ENCODE data around the gene LGALSL. TPM values are rescaled to one million over a fixed set of nuclear protein-coding genes. Genes with fewer than 3 reads are reported as not detected.
A peak's percentile ranks its signal among the peaks of the same experiment; 100 is the strongest.

The LGALSL gene
- total RNA-seq, 1 donor = 3.6 TPM

DNA sequence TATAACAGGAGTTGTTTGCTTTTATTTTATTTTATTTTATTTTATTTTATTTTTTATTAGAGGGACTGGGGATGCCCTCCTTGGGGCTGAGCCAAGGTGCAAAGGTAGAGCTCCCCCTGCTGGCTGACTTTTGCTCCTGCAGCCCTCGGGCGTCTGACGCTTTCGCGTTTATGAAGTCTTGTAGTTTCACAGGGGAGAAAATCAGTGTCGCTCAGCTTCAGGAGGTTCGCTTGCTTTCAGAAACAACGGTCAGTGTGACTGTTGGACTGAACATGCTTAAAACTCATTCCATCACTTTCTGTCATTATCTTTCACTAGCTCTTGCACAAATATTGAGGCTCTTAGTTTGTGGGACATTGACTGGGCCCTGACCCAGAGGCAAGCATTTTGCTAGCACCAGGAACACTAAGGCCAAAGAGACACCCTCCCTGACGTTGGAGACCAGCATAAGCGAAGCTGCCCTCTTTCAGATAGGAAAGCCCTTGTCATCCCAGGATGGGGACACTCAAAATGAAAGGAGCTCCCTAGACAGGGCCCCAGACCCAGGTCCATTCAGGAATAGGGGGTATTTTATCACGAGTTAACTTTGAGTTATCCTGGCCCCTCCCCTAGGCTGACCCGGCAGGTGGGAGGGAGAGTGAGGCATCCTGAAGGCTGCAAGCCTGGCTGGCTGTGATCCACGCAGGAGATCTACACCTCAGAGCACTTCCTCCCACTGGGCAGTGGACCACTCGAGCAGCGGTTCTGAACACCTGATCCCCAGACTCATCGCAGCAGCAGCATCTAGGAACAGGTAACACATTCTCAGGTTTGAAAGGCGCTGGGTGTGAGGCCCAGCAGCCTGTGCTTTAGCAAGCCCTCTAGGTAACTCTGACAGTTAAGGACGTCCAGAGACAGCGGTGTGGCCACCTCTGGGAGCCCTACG, 34.4 kb downstream of the LGALSL start:
- Histone ChIP-seq H3K4me3 (ENCODE audit: insufficient read depth, low read length) (no peak overlapping the region), H3K4me1 (ENCODE audit: insufficient read depth, low read length) (no peaks in the 10 kb centered on the region), H3K9me3 (ENCODE audit: low read depth, low read length) (no peaks in the 10 kb centered on the region), H3K36me3 (ENCODE audit: insufficient read depth, low read length) (no peaks in the 10 kb centered on the region), H3K4me2 (ENCODE audit: insufficient read depth, low read length) (peak overlapping the region; percentile 32), H2AFZ (ENCODE audit: low read length) (peak overlapping the region; percentile 65), H4K20me1 (ENCODE audit: insufficient read depth, low read length) (no peaks in the 10 kb centered on the region), H3K27ac (ENCODE audit: low read depth, low read length) (no peak overlapping the region), H3K79me2 (ENCODE audit: insufficient read depth, low read length) (no peaks in the 10 kb centered on the region), H3K27me3 (ENCODE audit: insufficient read depth, low read length) (peaks cover 29% of the 10 kb centered on the region)
- TF ChIP-seq, protein P1, sequence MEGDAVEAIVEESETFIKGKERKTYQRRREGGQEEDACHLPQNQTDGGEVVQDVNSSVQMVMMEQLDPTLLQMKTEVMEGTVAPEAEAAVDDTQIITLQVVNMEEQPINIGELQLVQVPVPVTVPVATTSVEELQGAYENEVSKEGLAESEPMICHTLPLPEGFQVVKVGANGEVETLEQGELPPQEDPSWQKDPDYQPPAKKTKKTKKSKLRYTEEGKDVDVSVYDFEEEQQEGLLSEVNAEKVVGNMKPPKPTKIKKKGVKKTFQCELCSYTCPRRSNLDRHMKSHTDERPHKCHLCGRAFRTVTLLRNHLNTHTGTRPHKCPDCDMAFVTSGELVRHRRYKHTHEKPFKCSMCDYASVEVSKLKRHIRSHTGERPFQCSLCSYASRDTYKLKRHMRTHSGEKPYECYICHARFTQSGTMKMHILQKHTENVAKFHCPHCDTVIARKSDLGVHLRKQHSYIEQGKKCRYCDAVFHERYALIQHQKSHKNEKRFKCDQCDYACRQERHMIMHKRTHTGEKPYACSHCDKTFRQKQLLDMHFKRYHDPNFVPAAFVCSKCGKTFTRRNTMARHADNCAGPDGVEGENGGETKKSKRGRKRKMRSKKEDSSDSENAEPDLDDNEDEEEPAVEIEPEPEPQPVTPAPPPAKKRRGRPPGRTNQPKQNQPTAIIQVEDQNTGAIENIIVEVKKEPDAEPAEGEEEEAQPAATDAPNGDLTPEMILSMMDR (IDR thresholded peaks at IDR 0.05; ENCODE audit: extremely low read depth, low read depth, low read length) = peak; percentile 96
- DNase-seq (ENCODE audit: insufficient read length, low spot score, missing footprints) = peak; percentile 88

DNA sequence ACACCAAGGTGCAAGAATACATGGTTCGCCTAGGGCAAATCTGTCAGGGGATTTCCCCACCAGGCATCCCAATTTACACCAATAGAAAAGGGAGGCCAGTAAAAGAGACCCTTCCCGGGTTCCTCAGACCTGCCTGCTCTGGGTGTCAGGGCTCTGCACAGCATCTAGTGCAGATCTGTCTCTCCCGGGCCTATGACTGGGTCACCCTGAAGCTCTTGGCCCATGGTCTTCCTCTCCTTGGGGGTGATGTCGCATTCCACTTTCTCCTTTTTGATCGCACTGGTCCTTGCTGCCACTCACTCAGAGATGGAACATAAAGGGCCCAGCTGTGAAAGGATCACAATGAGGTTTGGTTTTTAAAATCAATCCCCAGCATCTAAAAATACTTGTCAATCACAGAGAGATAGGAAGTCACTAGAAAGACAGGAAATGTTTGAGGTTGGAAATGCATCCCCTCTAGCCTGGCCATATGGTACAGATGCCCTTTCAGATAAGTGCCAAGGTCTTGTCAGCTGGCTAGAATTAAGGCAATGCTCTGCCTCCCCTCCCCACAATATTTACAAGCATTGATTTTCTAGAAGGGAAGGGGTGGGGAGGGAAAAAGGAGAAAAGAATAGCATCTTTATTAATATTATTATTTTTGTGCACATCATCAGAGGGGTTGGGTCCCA, 35.3 kb downstream of the LGALSL start:
- H3K4me2 ChIP-seq (ENCODE audit: insufficient read depth, low read length) = no peak overlapping the region
- no peak overlapping the region for H3K4me3 ChIP-seq (ENCODE audit: insufficient read depth, low read length)
- H3K27ac ChIP-seq (ENCODE audit: low read depth, low read length) = no peak overlapping the region
- no peaks in the 10 kb centered on the region for H3K4me1 ChIP-seq (ENCODE audit: insufficient read depth, low read length)
- H3K9me3 ChIP-seq (ENCODE audit: low read depth, low read length) = no peaks in the 10 kb centered on the region
- no peaks in the 10 kb centered on the region for H3K36me3 ChIP-seq (ENCODE audit: insufficient read depth, low read length)
- TF ChIP-seq, protein P1 (IDR thresholded peaks at IDR 0.05; ENCODE audit: extremely low read depth, low read depth, low read length) = no peak
- H3K27me3 ChIP-seq (ENCODE audit: insufficient read depth, low read length) = peaks cover 29% of the 10 kb centered on the region
- no peak for DNase-seq (ENCODE audit: insufficient read length, low spot score, missing footprints)
- H4K20me1 ChIP-seq (ENCODE audit: insufficient read depth, low read length) = no peaks in the 10 kb centered on the region
- H3K79me2 ChIP-seq (ENCODE audit: insufficient read depth, low read length) = no peaks in the 10 kb centered on the region
- H2AFZ ChIP-seq (ENCODE audit: low read length) = no peak overlapping the region

DNA sequence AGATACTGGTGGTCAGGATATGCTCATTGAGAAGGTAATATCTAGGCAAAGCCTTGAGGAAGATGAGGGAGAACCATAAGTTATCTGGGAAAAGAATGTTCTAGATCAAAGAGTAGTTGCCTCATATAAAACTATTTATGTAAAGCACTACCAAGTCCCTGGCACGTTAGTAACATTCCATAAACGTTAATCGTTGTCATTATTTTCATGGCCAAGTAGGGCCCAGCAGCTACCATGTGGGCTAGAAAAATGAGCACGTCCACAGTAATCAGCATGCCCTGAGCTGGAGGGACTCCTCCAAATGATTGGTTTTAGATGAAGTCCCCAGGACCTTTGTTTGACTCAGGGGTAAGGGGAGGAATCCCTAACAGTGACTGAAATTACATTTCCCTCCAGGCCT, 37.5 kb downstream of the LGALSL start:
- H3K79me2 ChIP-seq (ENCODE audit: insufficient read depth, low read length) = no peaks in the 10 kb centered on the region
- no peak overlapping the region for H2AFZ ChIP-seq (ENCODE audit: low read length)
- no peak overlapping the region for H3K27ac ChIP-seq (ENCODE audit: low read depth, low read length)
- H3K4me3 ChIP-seq (ENCODE audit: insufficient read depth, low read length) = no peak overlapping the region
- TF ChIP-seq, protein P1 (IDR thresholded peaks at IDR 0.05; ENCODE audit: extremely low read depth, low read depth, low read length) = no peak
- no peaks in the 10 kb centered on the region for H3K36me3 ChIP-seq (ENCODE audit: insufficient read depth, low read length)
- H3K9me3 ChIP-seq (ENCODE audit: low read depth, low read length) = no peaks in the 10 kb centered on the region
- no peaks in the 10 kb centered on the region for H3K4me1 ChIP-seq (ENCODE audit: insufficient read depth, low read length)
- H4K20me1 ChIP-seq (ENCODE audit: insufficient read depth, low read length) = no peaks in the 10 kb centered on the region
- H3K4me2 ChIP-seq (ENCODE audit: insufficient read depth, low read length) = no peak overlapping the region
- no peak for DNase-seq (ENCODE audit: insufficient read length, low spot score, missing footprints)
- H3K27me3 ChIP-seq (ENCODE audit: insufficient read depth, low read length) = peaks cover 22% of the 10 kb centered on the region

DNA sequence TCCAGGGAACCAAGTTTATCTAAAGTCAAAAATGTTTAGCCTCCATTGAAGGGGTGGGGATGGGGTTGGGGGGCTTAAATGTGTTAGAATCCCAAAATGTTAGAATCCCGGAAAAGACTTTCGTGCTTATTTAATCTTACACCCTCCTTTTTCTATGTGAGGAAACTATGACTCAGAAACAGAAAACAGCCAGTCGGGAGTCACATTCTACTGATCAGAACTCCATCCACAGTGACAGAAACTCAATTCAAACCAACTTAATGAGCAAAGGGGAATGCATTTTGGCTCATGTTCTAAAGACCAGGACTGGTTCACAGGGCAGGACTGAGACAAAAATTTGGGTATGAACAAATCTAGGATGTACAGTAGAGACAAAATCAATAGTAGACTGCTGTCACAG, 38.3 kb downstream of the LGALSL start:
- Histone ChIP-seq H2AFZ (ENCODE audit: low read length) (no peak overlapping the region), H3K4me2 (ENCODE audit: insufficient read depth, low read length) (no peak overlapping the region), H3K4me1 (ENCODE audit: insufficient read depth, low read length) (no peaks in the 10 kb centered on the region), H3K27ac (ENCODE audit: low read depth, low read length) (no peak overlapping the region), H3K27me3 (ENCODE audit: insufficient read depth, low read length) (peaks cover 23% of the 10 kb centered on the region), H3K4me3 (ENCODE audit: insufficient read depth, low read length) (no peak overlapping the region), H3K79me2 (ENCODE audit: insufficient read depth, low read length) (no peaks in the 10 kb centered on the region), H4K20me1 (ENCODE audit: insufficient read depth, low read length) (no peaks in the 10 kb centered on the region), H3K36me3 (ENCODE audit: insufficient read depth, low read length) (no peaks in the 10 kb centered on the region), H3K9me3 (ENCODE audit: low read depth, low read length) (no peaks in the 10 kb centered on the region)
- DNase-seq (ENCODE audit: insufficient read length, low spot score, missing footprints) = no peak
- TF ChIP-seq, protein P1 (IDR thresholded peaks at IDR 0.05; ENCODE audit: extremely low read depth, low read depth, low read length) = no peak

All from osteoblast (primary cell).